ENCODE data around the gene ZBTB46. TPM values are rescaled to one million over a fixed set of nuclear protein-coding genes. Genes with fewer than 3 reads are reported as not detected.

The ZBTB46 gene
- total and polyA plus RNA-seq, 2 donors (not counting 1 experiment from before 2014, with no cell fraction given), result 0.96 to 4.5 TPM

- Histone ChIP-seq H3K27ac (ENCODE audit: insufficient read depth, low read length) (no peak overlapping the region), H3K9ac (ENCODE audit: insufficient read depth, low read length) (no peak overlapping the region), H4K20me1 (ENCODE audit: control insufficient read depth, extremely low read depth, insufficient read depth, low read length) (no peaks in the 10 kb centered on the region), H3K9me3 (ENCODE audit: control insufficient read depth, insufficient read depth, low read depth, low read length) (no peaks in the 10 kb centered on the region), H3K36me3 (ENCODE audit: control insufficient read depth, insufficient read depth, low read length) (no peaks in the 10 kb centered on the region), H3K4me2 (ENCODE audit: extremely low read depth, insufficient read depth, low read length) (no peak overlapping the region), H3K4me1 (ENCODE audit: control insufficient read depth, extremely low read depth, insufficient read depth, low read length) (no peaks in the 10 kb centered on the region), H3K79me2 (ENCODE audit: control insufficient read depth, insufficient read depth, low read length) (no peaks in the 10 kb centered on the region), H3K4me3 (replicated peaks in 1 of 4; ENCODE audit: control extremely low read depth in 1 of 4, insufficient read depth in 1 of 4, low read depth in 3 of 4, low read length in 4 of 4) (no peak overlapping the region), H2AFZ (ENCODE audit: low read length) (no peak overlapping the region), H3K27me3 (ENCODE audit: control insufficient read depth, insufficient read depth, low read length) (peaks cover 10% of the 10 kb centered on the region)
- no peak for DNase-seq (ENCODE audit: low read depth in 2 of 2)
- TF ChIP-seq CTCF (conservative IDR thresholded peaks at IDR 0.05 in 1 of 2, IDR thresholded peaks at IDR 0.05 in 1 of 2; ENCODE audit: low read depth in 1 of 2, low read length in 2 of 2) (no peak), EZH2 (IDR thresholded peaks at IDR 0.05; ENCODE audit: low read length, missing control alignments) (no peak)
These were observed 2.9 kb downstream of the ZBTB46 start for GRCh38 chr20:63828124-63828523.

- TF ChIP-seq EZH2 (IDR thresholded peaks at IDR 0.05; ENCODE audit: low read length, missing control alignments) (no peak), CTCF (conservative IDR thresholded peaks at IDR 0.05 in 1 of 2, IDR thresholded peaks at IDR 0.05 in 1 of 2; ENCODE audit: low read depth in 1 of 2, low read length in 2 of 2) (no peak)
- Histone ChIP-seq H3K4me2 (ENCODE audit: extremely low read depth, insufficient read depth, low read length) (no peak overlapping the region), H3K9ac (ENCODE audit: insufficient read depth, low read length) (peak overlapping the region; percentile 2), H3K27me3 (ENCODE audit: control insufficient read depth, insufficient read depth, low read length) (peaks cover 12% of the 10 kb centered on the region), H3K4me1 (ENCODE audit: control insufficient read depth, extremely low read depth, insufficient read depth, low read length) (no peaks in the 10 kb centered on the region), H4K20me1 (ENCODE audit: control insufficient read depth, extremely low read depth, insufficient read depth, low read length) (no peaks in the 10 kb centered on the region), H3K4me3 (replicated peaks in 1 of 4; ENCODE audit: control extremely low read depth in 1 of 4, insufficient read depth in 1 of 4, low read depth in 3 of 4, low read length in 4 of 4) (no peak overlapping the region), H3K27ac (ENCODE audit: insufficient read depth, low read length) (no peak overlapping the region), H2AFZ (ENCODE audit: low read length) (no peak overlapping the region), H3K79me2 (ENCODE audit: control insufficient read depth, insufficient read depth, low read length) (no peaks in the 10 kb centered on the region), H3K36me3 (ENCODE audit: control insufficient read depth, insufficient read depth, low read length) (no peaks in the 10 kb centered on the region), H3K9me3 (ENCODE audit: control insufficient read depth, insufficient read depth, low read depth, low read length) (no peaks in the 10 kb centered on the region)
- DNase-seq (ENCODE audit: low read depth in 2 of 2), result peak in 1 of 2 donors; percentile 32
These were observed 4.3 kb downstream of the ZBTB46 start for GRCh38 chr20:63826753-63827152.

- no peaks in the 10 kb centered on the region for H4K20me1 ChIP-seq (ENCODE audit: control insufficient read depth, extremely low read depth, insufficient read depth, low read length)
These were observed 5.5 kb downstream of the ZBTB46 start for GRCh38 chr20:63825331-63826118.

More at GRCh38 chr20:63825331-63826118, 5.5 kb downstream of the ZBTB46 start:
- H3K4me1 ChIP-seq (ENCODE audit: control insufficient read depth, extremely low read depth, insufficient read depth, low read length), result no peaks in the 10 kb centered on the region
- no peak overlapping the region for H3K27ac ChIP-seq (ENCODE audit: insufficient read depth, low read length)
- no peak overlapping the region for H2AFZ ChIP-seq (ENCODE audit: low read length)
- TF ChIP-seq CTCF (conservative IDR thresholded peaks at IDR 0.05 in 1 of 2, IDR thresholded peaks at IDR 0.05 in 1 of 2; ENCODE audit: low read depth in 1 of 2, low read length in 2 of 2), result no peak
- no peaks in the 10 kb centered on the region for H3K9me3 ChIP-seq (ENCODE audit: control insufficient read depth, insufficient read depth, low read depth, low read length)
- no peak overlapping the region for H3K9ac ChIP-seq (ENCODE audit: insufficient read depth, low read length)
- H3K4me3 ChIP-seq (replicated peaks in 1 of 4; ENCODE audit: control extremely low read depth in 1 of 4, insufficient read depth in 1 of 4, low read depth in 3 of 4, low read length in 4 of 4), result no peak overlapping the region
- DNase-seq (ENCODE audit: low read depth in 2 of 2), result no peak
- no peak overlapping the region for H3K4me2 ChIP-seq (ENCODE audit: extremely low read depth, insufficient read depth, low read length)
- no peaks in the 10 kb centered on the region for H3K79me2 ChIP-seq (ENCODE audit: control insufficient read depth, insufficient read depth, low read length)
- H3K27me3 ChIP-seq (ENCODE audit: control insufficient read depth, insufficient read depth, low read length), result peaks cover 12% of the 10 kb centered on the region
- no peaks in the 10 kb centered on the region for H3K36me3 ChIP-seq (ENCODE audit: control insufficient read depth, insufficient read depth, low read length)
